DOHH2 (cell line): ENCODE measurements around the gene PRRT2.
"Not testable (repeated sequence)": the region's sequence is repeated elsewhere in the genome, so short reads cannot be mapped to it uniquely, and the experiment has no call there.

ENCODE experiments used
- H3F3A ChIP-seq: fragments of 200-600 bp; sonication (generic), shearing (Covaris generic); 2 replicates; pipeline ENCODE4 v1.6.0; 2016; ENCODE audit warnings: antibody characterized with exemption, mild to moderate bottlenecking; ENCODE audit not compliant: control insufficient read depth, insufficient read depth
- H3K27ac ChIP-seq: fragments of 200-600 bp; sonication (generic); 2 replicates; pipeline ENCODE4 v1.5.1; 2014; ENCODE audit warnings: low read depth, mild to moderate bottlenecking, low read length, moderate library complexity
- H3K27me3 ChIP-seq: fragments of 200-600 bp; sonication (generic); 2 replicates; pipeline ENCODE4 v1.6.1; 2014; ENCODE audit warnings: mild to moderate bottlenecking, low read length, mixed read lengths; ENCODE audit not compliant: control insufficient read depth
- H3K36me3 ChIP-seq: fragments of 200-600 bp; sonication (generic); 2 replicates; pipeline ENCODE4 v1.6.1; 2014; ENCODE audit warnings: mild to moderate bottlenecking, low read length, moderate library complexity, mixed read lengths; ENCODE audit not compliant: control insufficient read depth
- H3K4me1 ChIP-seq: fragments of 200-600 bp; sonication (generic); 2 replicates; pipeline ENCODE4 v1.6.1; 2014; ENCODE audit warnings: mild to moderate bottlenecking, low read length, mixed read lengths; ENCODE audit not compliant: control insufficient read depth
- H3K4me2 ChIP-seq: fragments of 200-600 bp; sonication (generic); 2 replicates; pipeline ENCODE4 v1.6.0; 2014; ENCODE audit warnings: mild to moderate bottlenecking, low read length, moderate library complexity
- H3K4me3 ChIP-seq: fragments of 200-600 bp; sonication (generic); 2 replicates; pipeline ENCODE4 v1.5.1; 2014; ENCODE audit warnings: mild to moderate bottlenecking, low read length, mixed read lengths
- H3K79me2 ChIP-seq: fragments of 200-600 bp; sonication (generic); 2 replicates; pipeline ENCODE4 v1.6.1; 2014; ENCODE audit warnings: mild to moderate bottlenecking, low read length, mixed read lengths; ENCODE audit not compliant: control insufficient read depth
- H3K9me2 ChIP-seq: fragments of 200-600 bp; sonication (generic); replicated peaks from 2 replicates; pipeline ENCODE4 v1.6.1; 2014; ENCODE audit warnings: mild to moderate bottlenecking, low read length, mixed read lengths; ENCODE audit not compliant: control insufficient read depth
- H3K9me3 ChIP-seq: fragments of 200-600 bp; sonication (generic); 2 replicates; pipeline ENCODE4 v1.6.1; 2014; ENCODE audit warnings: antibody characterized with exemption, low read length, mixed read lengths; ENCODE audit not compliant: control insufficient read depth, insufficient read depth
- H4K20me1 ChIP-seq: fragments of 200-600 bp; sonication (generic); 2 replicates; pipeline ENCODE4 v1.6.0; 2014; ENCODE audit warnings: low read depth, mild to moderate bottlenecking, antibody characterized with exemption, low read length, moderate library complexity; ENCODE audit not compliant: control insufficient read depth, insufficient read depth
- CTCF ChIP-seq: fragments of 200-600 bp; sonication (generic); IDR thresholded peaks from one replicate; pipeline ENCODE4 v1.5.1; 2014; ENCODE audit warnings: antibody characterized with exemption, mild to moderate bottlenecking, low read depth, low read length; ENCODE audit not compliant: poor library complexity, severe bottlenecking
- EZH2phosphoT487 ChIP-seq: fragments of 200-600 bp; sonication (generic); IDR thresholded peaks from 2 replicates; pipeline ENCODE4 v1.6.1; 2017; ENCODE audit warnings: borderline replicate concordance, mild to moderate bottlenecking, antibody characterized with exemption, low read length, moderate library complexity, mixed read lengths

PRRT2 gene

GRCh38 chr16:29770250-29770929 is 41.6 kb upstream of the PRRT2 start:
- no peaks in the 10 kb centered on the region for H4K20me1 ChIP-seq
- no peaks in the 10 kb centered on the region for H3K79me2 ChIP-seq
- no peak overlapping the region for H3K27ac ChIP-seq
- H3K9me2 ChIP-seq, result no peaks in the 10 kb centered on the region
- no peaks in the 10 kb centered on the region for H3K9me3 ChIP-seq
- TF ChIP-seq EZH2phosphoT487 (no peak), CTCF (no peak)
- H3K36me3 ChIP-seq, result no peaks in the 10 kb centered on the region
- no peaks in the 10 kb centered on the region for H3K4me1 ChIP-seq
- no peaks in the 10 kb centered on the region for H3K27me3 ChIP-seq
- H3F3A ChIP-seq, result no peaks in the 10 kb centered on the region
- no peak overlapping the region for H3K4me3 ChIP-seq
- H3K4me2 ChIP-seq, result no peak overlapping the region

GRCh38 chr16:29772330-29772729 is 39.7 kb upstream of the PRRT2 start:
- not testable (repeated sequence) for H3F3A ChIP-seq, H3K27ac ChIP-seq, H4K20me1 ChIP-seq, H3K4me3 ChIP-seq, H3K79me2 ChIP-seq, H3K9me3 ChIP-seq, H3K4me1 ChIP-seq, H3K9me2 ChIP-seq, H3K36me3 ChIP-seq, H3K4me2 ChIP-seq, H3K27me3 ChIP-seq

GRCh38 chr16:29774730-29775129 is 37.3 kb upstream of the PRRT2 start:
- no peaks in the 10 kb centered on the region for H3K9me2 ChIP-seq
- H3K27ac ChIP-seq, result no peak overlapping the region
- H3K9me3 ChIP-seq, result no peaks in the 10 kb centered on the region
- no peak overlapping the region for H3K4me3 ChIP-seq
- no peaks in the 10 kb centered on the region for H3K79me2 ChIP-seq
- no peaks in the 10 kb centered on the region for H3K4me1 ChIP-seq
- TF ChIP-seq CTCF, result no peak
- no peak for TF ChIP-seq EZH2phosphoT487
- H3K4me2 ChIP-seq, result no peak overlapping the region
- no peaks in the 10 kb centered on the region for H3F3A ChIP-seq
- H3K36me3 ChIP-seq, result no peaks in the 10 kb centered on the region
- H4K20me1 ChIP-seq, result no peaks in the 10 kb centered on the region
- peaks cover 10% of the 10 kb centered on the region; the same call in 1 of the 2 replicates for H3K27me3 ChIP-seq

- H3K27ac ChIP-seq, result no peak overlapping the region
- no peaks in the 10 kb centered on the region for H3K4me1 ChIP-seq
- H3F3A ChIP-seq, result no peaks in the 10 kb centered on the region
- TF ChIP-seq EZH2phosphoT487 (no peak), CTCF (no peak)
- no peaks in the 10 kb centered on the region for H3K9me3 ChIP-seq
- no peaks in the 10 kb centered on the region for H3K36me3 ChIP-seq
- no peaks in the 10 kb centered on the region for H3K79me2 ChIP-seq
- no peaks in the 10 kb centered on the region for H4K20me1 ChIP-seq
- no peak overlapping the region for H3K4me2 ChIP-seq
- H3K9me2 ChIP-seq, result no peaks in the 10 kb centered on the region
- H3K27me3 ChIP-seq, result peaks cover 10% of the 10 kb centered on the region; the same call in 1 of the 2 replicates
- H3K4me3 ChIP-seq, result no peak overlapping the region
These were observed 36.1 kb upstream of the PRRT2 start for GRCh38 chr16:29775742-29776408.
